GM18517 (cell line): Measurements from ENCODE around the gene ZNF518A.

ENCODE experiments used
- ATAC-seq: cut with Tn5 transposase; IDR thresholded peaks from one replicate; pipeline ENCODE4 v1.9.1; 2021; ENCODE audit warnings: mild to moderate bottlenecking, moderate library complexity; ENCODE audit not compliant: unreplicated experiment

ZNF518A gene

GRCh38 chr10:96129387-96130325, at the start of gene ZNF518A:
ZNF518A (plus strand) TSS chr10:96130297; CDS start chr10:96156323, 26,026 bp downstream.
- ATAC-seq = peak; percentile 73

- no peak for ATAC-seq
These were observed 47.9 kb upstream of the ZNF518A start for GRCh38 chr10:96082153-96082552.

- no peak for ATAC-seq
These were observed 47.3 kb upstream of the ZNF518A start for GRCh38 chr10:96082748-96083147.

GRCh38 chr10:96089116-96089515, 41.0 kb upstream of the ZNF518A start:
- ATAC-seq = no peak

DNA sequence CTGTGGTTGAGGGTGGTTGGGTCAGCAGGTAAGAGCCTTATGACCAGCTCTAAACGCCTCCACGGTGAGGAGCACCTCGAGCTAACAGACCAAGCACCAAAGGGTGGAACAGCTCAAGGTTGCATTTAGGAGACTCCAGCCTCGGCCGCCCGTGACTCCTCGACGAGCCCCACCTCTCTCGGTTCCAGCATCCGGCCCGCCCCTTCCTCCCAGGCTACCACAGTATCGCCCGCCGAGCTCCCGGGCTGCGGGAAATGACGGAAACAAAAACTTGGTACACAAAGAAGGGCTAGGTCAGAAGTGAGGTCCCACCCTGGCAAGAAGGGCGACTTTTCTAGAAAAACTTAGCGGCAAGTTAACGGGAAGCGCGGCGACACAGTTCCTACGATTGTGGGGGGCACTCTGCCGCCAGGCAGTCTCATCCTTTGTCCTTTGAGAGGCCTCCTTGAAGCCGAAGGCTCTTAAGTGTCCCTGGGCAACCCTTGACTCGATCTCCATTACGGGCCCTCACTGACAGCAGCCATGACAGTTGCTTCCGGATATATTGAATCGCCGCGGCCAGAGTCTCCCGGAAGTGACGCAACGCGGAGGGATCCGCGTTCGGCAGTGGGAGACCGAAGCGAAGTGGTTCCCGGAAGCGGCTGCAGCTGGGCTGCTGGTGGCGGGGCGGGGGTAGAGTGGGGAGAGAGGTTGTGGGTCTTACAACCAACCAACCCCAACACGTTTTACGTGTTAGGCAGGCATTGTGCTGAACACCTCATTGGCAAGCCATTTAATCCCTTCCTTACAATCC, 40.2 kb upstream of the ZNF518A start:
- peak; percentile 80 for ATAC-seq

GRCh38 chr10:96090463-96090800, 39.7 kb upstream of the ZNF518A start:
- ATAC-seq = no peak

DNA sequence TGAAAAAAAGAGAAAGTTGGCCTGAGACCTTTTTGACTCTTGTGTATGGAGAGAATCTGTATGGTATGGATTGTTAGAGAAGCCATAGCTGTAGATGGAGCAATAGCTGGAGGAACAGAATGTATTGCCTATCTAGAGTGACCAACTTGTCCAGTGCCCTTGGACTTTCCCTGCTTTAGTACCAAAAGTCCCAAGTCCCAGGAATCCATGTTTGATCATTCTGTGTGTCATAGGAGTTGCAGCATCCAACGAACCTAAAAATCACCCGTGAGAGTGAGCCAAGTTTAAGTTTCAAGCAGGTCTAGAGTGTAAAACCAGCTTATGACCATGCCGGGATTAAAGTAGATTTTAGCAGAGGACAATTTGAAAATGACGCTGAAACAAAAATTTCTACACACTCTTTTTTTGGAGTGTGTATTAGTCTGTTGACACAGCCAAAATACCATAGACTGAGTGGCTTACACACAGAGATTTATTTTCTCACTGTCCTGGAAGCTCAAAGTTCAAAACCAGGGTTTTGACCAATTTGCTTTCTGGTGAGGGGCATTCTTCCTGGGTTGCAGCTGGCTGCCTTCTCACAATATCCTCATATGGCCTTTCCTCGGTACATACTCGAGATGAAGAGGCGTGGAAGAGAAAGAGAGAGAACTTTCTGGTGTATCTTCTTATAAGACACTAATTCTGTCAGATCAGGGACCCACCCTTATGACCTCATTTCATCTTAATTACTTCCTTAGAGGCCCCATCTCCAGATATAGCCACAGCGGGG, 36.9 kb upstream of the ZNF518A start:
- no peak for ATAC-seq

GRCh38 chr10:96093948-96094347, 36.1 kb upstream of the ZNF518A start:
- no peak for ATAC-seq

DNA sequence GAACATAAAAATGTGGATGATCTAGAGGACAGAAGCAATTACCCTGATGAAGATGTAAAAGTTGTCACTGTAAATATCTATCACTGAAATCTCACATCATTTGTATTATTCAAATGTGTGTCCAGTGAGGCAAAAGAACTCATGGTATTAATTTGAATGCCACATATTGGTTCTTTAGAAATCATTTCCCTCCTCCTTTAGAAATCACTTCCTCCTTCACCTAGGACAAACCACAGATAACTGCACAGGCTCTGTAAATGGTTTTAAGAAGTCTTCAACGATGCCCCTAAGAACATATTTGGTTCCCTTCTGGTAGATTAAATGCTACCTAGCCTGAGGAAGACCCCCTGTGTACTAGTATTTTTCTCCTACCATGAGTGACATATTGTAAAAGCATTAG, 33.1 kb upstream of the ZNF518A start:
- no peak for ATAC-seq

- no peak for ATAC-seq
These were observed 32.2 kb upstream of the ZNF518A start for GRCh38 chr10:96097865-96098264.

- ATAC-seq = no peak
These were observed 22.5 kb upstream of the ZNF518A start for GRCh38 chr10:96107623-96108038.

GRCh38 chr10:96112531-96112930, 17.6 kb upstream of the ZNF518A start:
- ATAC-seq = no peak

DNA sequence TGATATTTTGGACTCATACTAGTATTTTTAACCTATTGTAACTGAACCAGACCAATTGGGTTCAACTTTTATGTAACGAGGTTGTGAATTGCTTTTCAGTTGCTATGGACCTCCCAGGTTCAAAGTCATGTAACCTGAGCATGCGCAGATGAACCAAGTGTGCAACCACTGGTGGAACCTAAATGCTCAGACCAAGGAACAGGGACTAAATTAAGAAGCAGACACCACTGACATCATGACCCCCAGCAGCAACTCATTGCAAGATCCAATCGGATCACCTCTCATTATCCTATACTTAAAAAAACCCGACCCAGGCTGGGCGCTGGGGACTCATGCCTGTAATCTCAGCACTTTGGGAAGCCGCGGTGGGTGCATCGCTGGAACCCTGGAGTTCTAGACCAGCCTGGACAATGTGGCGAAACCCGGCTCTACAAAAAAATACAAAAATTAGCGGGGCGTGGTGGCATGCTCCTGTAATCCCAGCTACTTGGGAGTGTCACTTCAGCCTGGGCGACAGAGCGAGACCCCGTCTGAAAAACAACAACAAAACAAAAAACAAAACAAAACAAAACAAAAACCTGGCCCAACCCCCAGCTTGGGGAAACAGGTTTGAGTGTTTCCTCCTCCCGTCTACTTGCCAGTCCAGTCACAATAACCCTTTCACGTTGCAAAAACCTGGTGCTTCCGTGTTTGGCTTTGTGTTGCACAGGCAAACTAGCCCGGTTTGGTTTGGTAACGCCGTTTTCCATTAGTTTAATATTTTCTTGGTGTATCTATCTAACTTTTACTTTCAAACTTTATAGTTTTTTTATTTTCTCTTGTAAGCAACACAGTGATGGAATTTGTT, 11.3 kb upstream of the ZNF518A start:
- ATAC-seq = no peak

- no peak for ATAC-seq
These were observed 7.3 kb upstream of the ZNF518A start for GRCh38 chr10:96122824-96123223.

DNA sequence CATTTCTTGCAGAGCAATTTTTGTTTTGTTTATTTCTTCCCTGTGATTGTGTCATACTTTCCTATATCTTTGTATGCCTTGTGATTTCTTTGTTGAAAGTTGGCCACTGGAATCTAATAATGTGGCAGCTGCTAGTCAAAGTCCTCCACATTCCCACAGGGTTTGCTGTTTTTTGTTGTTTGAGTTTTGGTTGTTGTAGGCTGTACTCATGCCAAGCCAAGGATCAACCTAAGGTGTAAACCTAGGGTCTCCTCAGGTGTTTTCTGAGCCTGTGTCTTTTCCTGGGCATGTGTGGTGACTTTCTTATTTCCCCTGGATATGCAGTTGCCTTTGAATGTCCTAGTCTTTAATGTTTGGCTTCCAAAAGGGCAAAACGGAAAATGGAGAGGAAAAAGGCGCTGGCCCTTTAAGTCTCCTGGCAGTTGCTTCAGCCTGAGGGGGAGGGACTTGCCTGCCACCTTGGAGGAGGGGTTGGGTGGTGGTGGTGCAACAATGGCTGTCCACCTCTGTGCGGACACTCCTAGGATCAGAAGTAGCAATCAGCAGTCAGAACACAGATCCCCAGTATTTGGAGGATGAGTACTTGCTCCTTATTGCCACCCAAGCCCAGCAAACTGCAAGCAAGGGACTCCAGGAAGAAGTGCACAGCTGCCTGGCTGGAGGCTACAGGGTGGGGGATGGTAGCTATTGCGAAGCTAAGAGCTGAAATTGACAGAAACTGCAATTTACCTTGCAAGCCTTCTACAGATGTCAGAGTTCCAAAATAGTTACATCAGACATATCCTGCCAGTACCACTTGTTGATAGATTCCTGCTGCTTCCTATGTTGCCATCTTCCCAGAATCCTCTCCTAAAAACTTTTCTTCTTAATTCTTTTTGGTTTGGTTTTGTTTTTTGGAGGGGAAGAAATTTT, 5.6 kb upstream of the ZNF518A start:
- ATAC-seq = no peak

GRCh38 chr10:96125142-96125515, 5.0 kb upstream of the ZNF518A start:
- no peak for ATAC-seq

DNA sequence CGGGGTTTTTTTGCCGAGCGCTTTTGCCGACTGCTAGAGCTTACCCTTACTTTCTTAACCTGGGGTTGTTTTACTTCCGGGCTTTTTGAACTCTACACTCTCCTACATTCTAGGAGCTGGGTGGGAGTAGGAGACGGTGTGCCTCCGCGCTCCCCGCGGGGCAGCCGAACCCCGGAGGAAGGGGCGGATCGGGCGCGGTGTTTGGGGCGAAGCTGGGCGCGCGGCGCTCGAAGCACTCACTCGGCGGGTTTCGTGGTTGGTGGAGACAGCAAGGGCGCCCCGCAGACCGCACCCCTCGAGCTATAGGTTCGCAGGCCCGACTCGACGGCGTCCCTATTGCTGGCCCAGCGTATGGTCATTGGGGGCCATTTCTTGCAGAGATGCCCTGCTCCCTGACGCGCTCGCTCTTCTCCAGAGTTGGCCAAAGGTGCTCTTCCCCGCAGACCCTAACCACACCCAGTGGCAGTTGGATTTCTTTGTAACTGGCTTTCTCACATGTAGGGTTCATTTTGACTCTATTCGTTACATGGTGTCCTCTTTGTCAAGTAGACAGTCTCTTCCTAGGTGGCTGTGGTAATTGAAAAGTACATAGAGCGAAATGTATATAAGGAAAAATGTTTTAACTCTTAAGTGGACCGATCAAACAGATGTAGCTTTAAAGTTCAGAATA, 364 bp downstream of the ZNF518A start:
- ATAC-seq = peak; percentile 74

DNA sequence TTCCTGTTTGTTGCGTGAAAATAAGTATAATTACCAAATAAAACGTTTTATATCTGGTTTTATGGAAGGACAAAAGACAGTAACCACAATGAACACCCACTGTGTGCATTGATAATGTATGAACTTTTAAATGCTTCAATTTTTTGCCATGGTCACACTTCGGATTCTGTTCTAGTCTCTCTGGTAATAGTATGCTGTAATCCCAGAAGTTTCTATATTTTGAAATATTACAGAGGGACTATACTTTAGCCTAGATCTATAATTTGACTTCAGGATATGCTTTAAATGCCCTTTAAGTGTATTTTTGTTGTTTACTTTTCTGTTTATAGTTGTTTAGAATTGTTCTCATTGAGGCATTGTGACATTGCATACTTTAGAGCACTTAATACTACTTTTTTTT, 1.5 kb downstream of the ZNF518A start:
- ATAC-seq = no peak

DNA sequence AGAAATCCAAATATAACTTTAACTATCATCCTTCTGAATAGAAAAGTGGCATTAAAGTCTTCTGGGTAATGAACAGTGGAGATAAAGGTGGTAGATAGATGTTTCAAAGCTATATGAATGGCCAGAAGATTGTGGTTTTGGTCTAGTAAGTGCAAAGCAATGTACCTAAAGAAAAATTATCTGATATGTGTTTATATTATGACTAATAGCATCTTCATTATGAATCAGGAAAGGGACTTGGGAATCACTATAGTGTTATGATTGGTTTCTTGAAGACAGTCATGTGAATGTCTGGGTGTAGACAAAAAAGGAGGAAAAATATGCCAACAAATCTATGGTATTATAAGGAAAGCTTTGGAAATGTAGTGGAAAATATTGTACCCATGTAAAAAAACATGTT, 3.0 kb downstream of the ZNF518A start:
- ATAC-seq = no peak
